ENCODE measurements around the gene OXNAD1. TPM values are rescaled to one million over a fixed set of nuclear protein-coding genes. Genes with fewer than 3 reads are reported as not detected.

The OXNAD1 gene
- total RNA-seq, 2 donors from 2014 or later: 13.5 to 18.8 TPM

GRCh38 chr3:16316396-16316795 is 51.4 kb downstream of the OXNAD1 start:
- Histone ChIP-seq H3K4me1 (no peaks in the 10 kb centered on the region), H3K36me3 (replicated peaks in 1 of 2; ENCODE audit: insufficient read depth in 1 of 2, low read depth in 2 of 2) (peaks cover 0 to 1% of the 10 kb centered on the region in 2 donors), H3K27ac (no peak overlapping the region), H3K27me3 (no peaks in the 10 kb centered on the region), H3K9me3 (no peaks in the 10 kb centered on the region), H3K4me3 (no peak overlapping the region)
- intact Hi-C loops (cut with DNase I): no loop called here
- WGBS, 2 donors: 83 to 91% methylated on average over 3 of the region's 3 CpGs
- ATAC-seq (no peak), DNase-seq (no peak)
- no peak for TF ChIP-seq POLR2A (IDR thresholded peaks at IDR 0.05)
- TF ChIP-seq, protein P1, sequence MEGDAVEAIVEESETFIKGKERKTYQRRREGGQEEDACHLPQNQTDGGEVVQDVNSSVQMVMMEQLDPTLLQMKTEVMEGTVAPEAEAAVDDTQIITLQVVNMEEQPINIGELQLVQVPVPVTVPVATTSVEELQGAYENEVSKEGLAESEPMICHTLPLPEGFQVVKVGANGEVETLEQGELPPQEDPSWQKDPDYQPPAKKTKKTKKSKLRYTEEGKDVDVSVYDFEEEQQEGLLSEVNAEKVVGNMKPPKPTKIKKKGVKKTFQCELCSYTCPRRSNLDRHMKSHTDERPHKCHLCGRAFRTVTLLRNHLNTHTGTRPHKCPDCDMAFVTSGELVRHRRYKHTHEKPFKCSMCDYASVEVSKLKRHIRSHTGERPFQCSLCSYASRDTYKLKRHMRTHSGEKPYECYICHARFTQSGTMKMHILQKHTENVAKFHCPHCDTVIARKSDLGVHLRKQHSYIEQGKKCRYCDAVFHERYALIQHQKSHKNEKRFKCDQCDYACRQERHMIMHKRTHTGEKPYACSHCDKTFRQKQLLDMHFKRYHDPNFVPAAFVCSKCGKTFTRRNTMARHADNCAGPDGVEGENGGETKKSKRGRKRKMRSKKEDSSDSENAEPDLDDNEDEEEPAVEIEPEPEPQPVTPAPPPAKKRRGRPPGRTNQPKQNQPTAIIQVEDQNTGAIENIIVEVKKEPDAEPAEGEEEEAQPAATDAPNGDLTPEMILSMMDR (IDR thresholded peaks at IDR 0.05): no peak

DNA sequence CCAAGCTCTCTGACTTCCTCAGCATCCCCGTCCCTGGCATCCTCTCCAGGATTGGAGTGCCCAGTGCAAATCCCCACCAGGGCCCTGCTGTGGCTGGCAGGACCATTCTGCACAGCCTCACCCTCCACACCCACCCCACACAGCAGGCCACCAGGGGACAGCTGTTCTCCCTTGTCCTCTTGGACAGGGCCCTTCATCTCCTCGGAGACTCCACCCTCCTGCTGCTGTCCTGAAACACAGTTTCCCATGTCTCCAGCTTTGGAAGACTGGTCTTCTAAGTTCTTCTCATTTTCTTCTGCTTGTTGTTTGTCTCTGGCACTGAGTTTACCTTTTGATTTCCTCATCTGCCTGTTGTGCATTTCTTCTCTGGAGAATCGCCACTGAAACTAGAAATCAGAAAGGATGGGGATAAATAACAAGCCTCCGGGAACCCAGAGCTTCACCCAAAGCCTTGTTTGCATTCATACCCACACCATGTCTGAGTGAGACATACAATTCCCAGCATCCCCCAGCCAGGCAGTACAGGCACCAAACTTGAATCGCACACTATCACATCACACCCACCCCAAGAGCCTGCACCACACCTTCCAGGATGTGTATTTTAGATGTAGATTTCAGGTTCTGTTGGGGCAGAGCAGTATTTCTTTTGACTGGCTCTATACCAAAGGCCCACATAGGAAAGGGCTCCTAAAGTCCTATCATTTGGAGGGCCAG is 52.0 kb downstream of the OXNAD1 start:
- ATAC-seq (no peak), DNase-seq (no peak)
- 88 to 98% methylated on average over 5 of the region's 5 CpGs for WGBS, 2 donors
- Histone ChIP-seq H3K4me3 (no peak overlapping the region), H3K36me3 (replicated peaks in 1 of 2; ENCODE audit: insufficient read depth in 1 of 2, low read depth in 2 of 2) (peaks cover 0 to 1% of the 10 kb centered on the region in 2 donors), H3K27ac (no peak overlapping the region), H3K9me3 (no peaks in the 10 kb centered on the region), H3K4me1 (no peaks in the 10 kb centered on the region), H3K27me3 (no peaks in the 10 kb centered on the region)
- no peak for TF ChIP-seq POLR2A (IDR thresholded peaks at IDR 0.05)
- TF ChIP-seq, protein P1 (IDR thresholded peaks at IDR 0.05): no peak
- intact Hi-C loops (cut with DNase I): no loop called here

- TF ChIP-seq, protein P1 (IDR thresholded peaks at IDR 0.05): no peak
- no peak for TF ChIP-seq POLR2A (IDR thresholded peaks at IDR 0.05)
- Histone ChIP-seq H3K9me3 (no peaks in the 10 kb centered on the region), H3K27me3 (no peaks in the 10 kb centered on the region), H3K27ac (no peak overlapping the region), H3K4me1 (no peaks in the 10 kb centered on the region), H3K36me3 (replicated peaks in 1 of 2; ENCODE audit: insufficient read depth in 1 of 2, low read depth in 2 of 2) (peaks cover 0 to 1% of the 10 kb centered on the region in 2 donors), H3K4me3 (no peak overlapping the region)
- DNase-seq: no peak
- intact Hi-C loops (cut with DNase I): no loop called here
- 95% methylated on average over 6 of the region's 6 CpGs for WGBS, 2 donors
- ATAC-seq: no peak
Measured at GRCh38 chr3:16317561-16317945, 52.5 kb downstream of the OXNAD1 start.

DNA sequence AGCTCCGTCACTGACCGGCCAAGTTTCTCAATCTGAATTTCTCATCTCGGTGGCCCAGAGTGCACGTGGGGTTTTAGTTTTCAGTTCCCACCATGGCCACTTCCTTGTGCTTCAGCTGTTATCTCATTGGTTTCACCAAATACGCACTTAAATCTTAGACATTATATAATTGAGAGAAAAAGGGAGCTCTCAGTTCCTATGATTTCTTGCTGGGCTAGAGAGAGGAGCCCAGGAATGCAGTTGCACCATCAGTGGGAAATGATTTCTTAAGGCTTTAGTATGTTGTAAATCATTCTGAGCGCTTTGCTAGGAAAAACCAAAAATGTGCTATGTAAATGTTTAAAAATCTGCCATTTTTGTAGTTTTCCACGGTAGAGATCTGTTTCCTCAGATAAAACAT is 53.2 kb downstream of the OXNAD1 start:
- H3K27ac ChIP-seq: no peak overlapping the region
- no peak overlapping the region for H3K4me3 ChIP-seq
- DNase-seq (no peak), ATAC-seq (no peak)
- H3K27me3 ChIP-seq: no peaks in the 10 kb centered on the region
- H3K4me1 ChIP-seq: no peaks in the 10 kb centered on the region
- intact Hi-C loops (cut with DNase I): no loop called here
- WGBS, 2 donors: 74 to 95% methylated on average over 7 of the region's 7 CpGs
- no peaks in the 10 kb centered on the region for H3K9me3 ChIP-seq
- TF ChIP-seq, protein P1 (IDR thresholded peaks at IDR 0.05): no peak
- TF ChIP-seq POLR2A (IDR thresholded peaks at IDR 0.05): no peak
- peaks cover 0 to 1% of the 10 kb centered on the region in 2 donors for H3K36me3 ChIP-seq (replicated peaks in 1 of 2; ENCODE audit: insufficient read depth in 1 of 2, low read depth in 2 of 2)

- ATAC-seq: no peak
- Histone ChIP-seq H3K27me3 (no peaks in the 10 kb centered on the region), H3K27ac (no peak overlapping the region), H3K4me3 (no peak overlapping the region), H3K36me3 (replicated peaks in 1 of 2; ENCODE audit: insufficient read depth in 1 of 2, low read depth in 2 of 2) (no peaks in the 10 kb centered on the region), H3K9me3 (no peaks in the 10 kb centered on the region), H3K4me1 (no peaks in the 10 kb centered on the region)
- intact Hi-C loops (cut with DNase I): no loop called here
- no peak for TF ChIP-seq POLR2A (IDR thresholded peaks at IDR 0.05)
- TF ChIP-seq, protein P1 (IDR thresholded peaks at IDR 0.05): no peak
- WGBS, 2 donors: 64 to 67% methylated on average over 4 of the region's 4 CpGs
- DNase-seq: peak in 1 of 4 donors; percentile 22
Measured at GRCh38 chr3:16319307-16319706, 54.3 kb downstream of the OXNAD1 start.

All from body of pancreas (tissue), 4 donors.